Gastrocnemius medialis (tissue), 4 donors: ENCODE data around the gene PRKCA.

Experiments
- CTCF ChIP-seq, 5 experiments: fragments of 450-650 bp in 3 of 5; fragments of 200-600 bp in 2 of 5; sonication (generic) in 2 of 5; IDR thresholded peaks in 4 of 5; conservative IDR thresholded peaks in 1 of 5; 1 replicate in 4 of 5; 2 replicates in 1 of 5; pipeline ENCODE4 v1.5.1; 2016 to 2019; ENCODE audit warnings: antibody characterized with exemption in 5 of 5, mild to moderate bottlenecking in 3 of 5, moderate library complexity in 3 of 5
- POLR2A ChIP-seq, 2 donors: fragments of 450-650 bp; IDR thresholded peaks; one replicate each; pipeline ENCODE4 v1.6.1; 2017; ENCODE audit warnings: antibody characterized with exemption in 2 of 2, mild to moderate bottlenecking in 2 of 2, moderate library complexity in 2 of 2

DNA sequence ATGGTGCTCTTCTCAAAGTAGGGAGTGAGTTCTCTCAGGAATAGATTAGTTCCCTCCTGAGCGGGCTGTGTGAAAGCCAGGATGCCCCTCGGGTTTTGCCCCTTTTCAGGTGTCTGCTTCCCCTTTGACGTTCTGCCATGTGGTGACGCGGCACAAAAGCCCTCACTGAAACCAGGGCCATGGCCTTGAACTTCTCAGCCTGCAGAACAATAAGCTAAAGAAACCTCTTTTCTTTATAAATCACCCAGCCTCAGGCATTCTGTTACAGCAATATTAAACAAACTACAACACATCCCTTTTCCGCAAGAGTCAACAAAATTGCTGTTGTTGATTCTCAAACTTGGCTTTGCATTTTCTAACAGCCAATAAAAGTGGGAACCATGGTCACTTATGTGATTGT is 517.1 kb downstream of the PRKCA start:
- TF ChIP-seq CTCF (IDR thresholded peaks at IDR 0.05 in 4 of 5, conservative IDR thresholded peaks at IDR 0.05 in 1 of 5) (no peak), POLR2A (IDR thresholded peaks at IDR 0.05) (no peak)
